Measurements from ENCODE around the gene KDM4C.

Gene KDM4C

DNA sequence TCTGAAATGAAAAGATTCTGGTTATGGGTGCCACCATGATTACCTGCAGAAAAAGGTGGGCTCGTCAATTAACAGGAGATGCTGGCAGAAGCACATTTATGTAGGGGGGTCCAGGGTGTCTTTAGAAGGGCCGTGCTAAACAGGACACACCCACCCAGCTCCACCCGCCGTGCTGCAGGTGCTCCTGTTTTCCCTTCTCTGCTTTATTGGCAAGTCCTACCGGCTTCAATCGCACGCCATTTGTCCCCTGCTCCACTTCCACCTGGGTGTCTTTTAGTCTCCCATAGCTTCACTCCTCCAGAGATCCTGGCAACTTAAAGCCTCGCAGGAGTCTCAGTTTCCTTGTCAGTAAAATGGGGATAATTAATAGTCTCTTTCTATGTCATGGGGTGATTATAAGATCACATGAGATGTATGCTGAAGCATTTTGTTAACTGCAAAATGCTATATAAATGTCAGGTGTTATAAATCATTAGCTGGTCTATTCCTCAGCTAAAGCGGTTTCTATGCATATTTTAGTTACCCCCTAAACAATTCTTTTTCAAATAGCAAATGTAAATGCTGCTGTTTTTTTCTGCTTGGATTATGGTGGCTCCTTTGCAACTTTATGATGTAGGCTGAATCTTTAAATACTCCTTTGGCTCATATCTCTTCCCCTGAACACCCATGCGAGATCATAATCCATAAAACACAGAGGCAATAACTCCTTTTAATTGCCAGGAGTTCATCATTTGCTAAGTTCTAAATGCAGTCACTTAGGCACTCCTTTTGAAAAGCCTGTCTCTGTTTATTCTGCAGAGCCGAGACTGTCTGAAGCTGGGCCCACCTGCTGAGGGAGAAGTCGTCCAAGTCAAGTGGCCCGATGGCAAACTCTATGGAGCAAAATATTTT is 406.9 kb downstream of the KDM4C start:
- Mint-ChIP-seq H3K4me1 (peaks cover 53% of the 10 kb centered on the region), H3K27me3 (ENCODE audit: low read depth, poor library complexity) (no peaks in the 10 kb centered on the region), H3K4me3 (no peak overlapping the region), H3K9me3 (peaks cover 12% of the 10 kb centered on the region), H3K36me3 (ENCODE audit: low read depth) (peaks cover 22% of the 10 kb centered on the region), H3K27ac (peak overlapping the region; percentile 73)
- TF ChIP-seq, protein P1, sequence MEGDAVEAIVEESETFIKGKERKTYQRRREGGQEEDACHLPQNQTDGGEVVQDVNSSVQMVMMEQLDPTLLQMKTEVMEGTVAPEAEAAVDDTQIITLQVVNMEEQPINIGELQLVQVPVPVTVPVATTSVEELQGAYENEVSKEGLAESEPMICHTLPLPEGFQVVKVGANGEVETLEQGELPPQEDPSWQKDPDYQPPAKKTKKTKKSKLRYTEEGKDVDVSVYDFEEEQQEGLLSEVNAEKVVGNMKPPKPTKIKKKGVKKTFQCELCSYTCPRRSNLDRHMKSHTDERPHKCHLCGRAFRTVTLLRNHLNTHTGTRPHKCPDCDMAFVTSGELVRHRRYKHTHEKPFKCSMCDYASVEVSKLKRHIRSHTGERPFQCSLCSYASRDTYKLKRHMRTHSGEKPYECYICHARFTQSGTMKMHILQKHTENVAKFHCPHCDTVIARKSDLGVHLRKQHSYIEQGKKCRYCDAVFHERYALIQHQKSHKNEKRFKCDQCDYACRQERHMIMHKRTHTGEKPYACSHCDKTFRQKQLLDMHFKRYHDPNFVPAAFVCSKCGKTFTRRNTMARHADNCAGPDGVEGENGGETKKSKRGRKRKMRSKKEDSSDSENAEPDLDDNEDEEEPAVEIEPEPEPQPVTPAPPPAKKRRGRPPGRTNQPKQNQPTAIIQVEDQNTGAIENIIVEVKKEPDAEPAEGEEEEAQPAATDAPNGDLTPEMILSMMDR (IDR thresholded peaks at IDR 0.05), result no peak
- DNase-seq, result no peak

DNA sequence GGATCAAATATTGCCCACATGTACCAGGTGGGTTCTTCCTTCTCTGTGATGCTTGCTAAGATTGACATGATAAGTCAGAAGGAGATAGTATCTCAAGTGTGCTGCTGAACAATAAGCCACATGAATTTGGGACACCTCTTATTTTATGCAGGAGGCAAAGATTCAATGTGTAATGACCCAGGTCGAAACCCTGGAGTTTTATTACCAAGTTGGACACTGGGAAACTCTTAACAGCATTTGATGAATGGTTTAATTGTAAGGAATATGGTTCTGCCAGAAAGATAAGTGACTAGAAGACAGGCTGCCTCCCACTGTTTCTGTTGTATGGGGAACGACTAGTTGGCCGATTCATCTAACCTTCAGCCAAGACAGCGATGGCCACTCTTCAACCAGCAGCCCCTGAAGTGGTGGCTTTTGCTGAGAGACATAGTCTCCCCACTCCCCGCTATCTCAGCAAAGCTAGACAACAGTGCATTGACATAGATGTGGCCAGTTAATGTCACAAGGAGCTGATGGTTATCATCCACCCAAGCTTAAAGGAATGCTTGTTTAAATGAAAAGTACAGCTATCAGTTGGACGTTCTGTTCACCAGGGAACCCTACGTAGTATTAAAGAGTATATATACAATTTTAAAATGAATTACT is 407.7 kb downstream of the KDM4C start:
- peaks cover 53% of the 10 kb centered on the region for H3K4me1 Mint-ChIP-seq
- TF ChIP-seq, protein P1 (IDR thresholded peaks at IDR 0.05), result no peak
- peaks cover 4% of the 10 kb centered on the region for H3K9me3 Mint-ChIP-seq
- H3K36me3 Mint-ChIP-seq (ENCODE audit: low read depth), result peaks cover 18% of the 10 kb centered on the region
- H3K27me3 Mint-ChIP-seq (ENCODE audit: low read depth, poor library complexity), result no peaks in the 10 kb centered on the region
- no peak overlapping the region for H3K4me3 Mint-ChIP-seq
- peak overlapping the region; percentile 73 for H3K27ac Mint-ChIP-seq
- no peak for DNase-seq

DNA sequence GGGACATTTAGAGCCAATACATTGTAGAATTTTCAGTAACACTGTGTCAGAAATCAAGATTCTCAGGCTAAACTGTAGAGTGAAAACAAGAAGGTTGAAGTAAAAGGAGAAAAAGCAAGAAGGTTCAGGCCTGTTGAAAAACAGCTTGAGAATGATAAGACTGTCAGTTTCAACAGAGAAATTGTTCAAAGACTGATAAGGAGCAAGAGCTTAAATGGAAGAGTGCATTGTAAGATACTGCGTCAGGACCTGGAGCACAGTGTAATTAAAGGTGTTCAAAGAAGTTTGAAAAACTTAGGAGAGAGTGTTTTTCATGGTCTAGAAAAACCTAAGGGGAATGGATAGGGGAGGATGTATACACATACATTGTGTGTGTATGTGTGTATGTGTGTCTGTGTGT is 408.3 kb downstream of the KDM4C start:
- Mint-ChIP-seq H3K9me3 (peaks cover 3% of the 10 kb centered on the region), H3K4me1 (peaks cover 54% of the 10 kb centered on the region), H3K27ac (peak overlapping the region; percentile 1), H3K4me3 (no peak overlapping the region), H3K27me3 (ENCODE audit: low read depth, poor library complexity) (no peaks in the 10 kb centered on the region), H3K36me3 (ENCODE audit: low read depth) (peaks cover 18% of the 10 kb centered on the region)
- DNase-seq, result no peak
- TF ChIP-seq, protein P1 (IDR thresholded peaks at IDR 0.05), result no peak

DNA sequence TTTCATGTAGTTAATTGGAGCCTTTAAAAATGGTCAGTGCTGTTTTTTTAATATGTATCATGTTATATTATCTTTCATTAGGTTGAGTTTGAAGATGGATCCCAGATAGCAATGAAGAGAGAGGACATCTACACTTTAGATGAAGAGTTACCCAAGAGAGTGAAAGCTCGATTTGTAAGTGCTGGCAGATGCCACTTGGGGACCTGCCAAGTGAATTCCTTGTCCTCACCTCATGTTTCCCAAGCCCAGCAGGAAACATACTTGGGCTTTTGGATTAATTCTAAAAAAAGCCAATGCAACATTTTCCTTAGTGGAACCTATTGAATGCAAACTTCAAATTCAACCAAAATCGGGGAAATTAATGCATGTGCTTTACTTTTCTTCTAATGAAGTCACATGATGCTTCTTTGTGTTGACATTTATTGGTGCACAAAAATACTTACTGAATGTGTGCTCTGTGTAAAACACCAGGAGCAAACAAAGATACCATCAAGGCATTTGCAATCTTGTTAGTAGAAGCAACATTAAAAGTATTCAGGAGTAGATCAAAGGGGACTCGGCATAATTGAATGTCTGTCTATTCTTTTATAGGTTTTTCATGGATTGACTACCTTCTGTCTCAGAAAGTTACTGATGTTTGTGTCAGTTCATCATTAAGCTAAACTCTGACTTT is 412.1 kb downstream of the KDM4C start:
- no peak for DNase-seq
- Mint-ChIP-seq H3K27ac (no peak overlapping the region), H3K27me3 (ENCODE audit: low read depth, poor library complexity) (no peaks in the 10 kb centered on the region), H3K4me1 (peaks cover 53% of the 10 kb centered on the region), H3K36me3 (ENCODE audit: low read depth) (peaks cover 16% of the 10 kb centered on the region), H3K4me3 (no peak overlapping the region), H3K9me3 (no peaks in the 10 kb centered on the region)
- TF ChIP-seq, protein P1 (IDR thresholded peaks at IDR 0.05), result no peak

DNA sequence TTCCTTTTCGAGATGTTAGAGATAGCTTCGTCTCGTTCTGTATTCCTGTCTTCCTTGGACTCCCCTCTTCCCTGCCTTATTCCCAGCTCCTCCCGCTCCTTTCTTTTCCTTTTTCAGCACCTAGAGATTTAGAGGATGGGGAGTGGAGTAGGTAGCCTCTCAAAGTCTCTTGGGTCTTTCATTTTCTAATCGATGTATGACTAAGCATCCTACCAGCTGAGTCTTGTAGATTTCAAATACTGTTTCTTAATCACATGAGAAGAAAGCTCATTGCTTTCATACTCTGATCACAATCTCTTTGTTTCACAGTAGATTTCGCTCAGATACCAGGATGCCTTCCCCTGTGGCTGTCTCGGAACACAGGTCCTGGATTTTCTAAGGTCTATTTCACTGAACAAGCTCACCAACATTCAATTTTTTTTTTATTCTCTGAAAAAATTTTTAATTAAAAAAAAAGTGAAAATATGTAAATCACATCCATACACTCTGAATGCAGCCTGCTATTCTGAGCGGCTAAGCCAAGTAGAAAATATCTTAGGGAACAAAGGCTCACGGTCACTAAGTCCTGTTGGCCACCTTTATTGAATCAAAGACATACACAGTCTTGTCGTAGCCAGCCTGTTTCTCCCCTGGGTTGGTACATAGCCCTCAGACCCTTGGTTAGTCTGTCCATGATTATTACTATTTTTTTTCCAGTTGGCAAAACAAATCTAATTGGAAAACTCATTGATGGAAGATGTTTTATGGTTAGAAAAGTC is 413.8 kb downstream of the KDM4C start:
- no peaks in the 10 kb centered on the region for H3K9me3 Mint-ChIP-seq
- H3K36me3 Mint-ChIP-seq (ENCODE audit: low read depth), result peaks cover 16% of the 10 kb centered on the region
- no peak overlapping the region for H3K27ac Mint-ChIP-seq
- H3K27me3 Mint-ChIP-seq (ENCODE audit: low read depth, poor library complexity), result no peaks in the 10 kb centered on the region
- no peak overlapping the region for H3K4me3 Mint-ChIP-seq
- TF ChIP-seq, protein P1 (IDR thresholded peaks at IDR 0.05), result no peak
- H3K4me1 Mint-ChIP-seq, result peaks cover 42% of the 10 kb centered on the region
- no peak for DNase-seq

All from nephron progenitor cell (in vitro differentiated cells).